ENCODE results near the gene TMCC2. TPM values are rescaled to one million over a fixed set of nuclear protein-coding genes. Genes with fewer than 3 reads are reported as not detected.
A peak's percentile ranks its signal among the peaks of the same experiment; 100 is the strongest.

Gene TMCC2
- total and polyA plus RNA-seq, 2 of the 4 experiments (the other 2 are of a cell fraction): 2.0 to 4.2 TPM

- H3K9me3 ChIP-seq (ENCODE audit: control insufficient read depth, insufficient read depth, low read length): no peaks in the 10 kb centered on the region
- no peak overlapping the region for H4K5ac ChIP-seq (ENCODE audit: low read depth, low read length)
- POLR2A ChIA-PET (ENCODE audit: unreplicated experiment): no interaction called here
- H3K4me1 ChIP-seq (ENCODE audit: control insufficient read depth, insufficient read depth, low read length): peaks cover 26% of the 10 kb centered on the region
- no peak overlapping the region for H4K8ac ChIP-seq (ENCODE audit: low read depth in 2 of 2, low read length in 2 of 2)
- H2AK5ac ChIP-seq (ENCODE audit: low read depth, low read length): 0 out of 2 replicates have a peak overlapping the region, but pooled peaks have one; percentile 59
- BruUV-seq (replicated peaks): no TSS peak
- no peak overlapping the region for H2AK9ac ChIP-seq (replicated peaks; ENCODE audit: low read depth, low read length, poor library complexity)
- H3K56ac ChIP-seq (ENCODE audit: extremely low read depth, insufficient read depth, low read length): no peak overlapping the region
- in situ Hi-C loops (cut with MboI; ENCODE audit: low sequenced_read_pairs) (loop anchor here (25.0 kb wide), 1 partner anchor 454 kb away; no protein-coding TSS in a partner anchor), intact Hi-C loops (cut with micrococcal nuclease) (no loop called here), dilution Hi-C loops (cut with HindIII; ENCODE audit: low sequenced_read_pairs, unreplicated experiment) (no loop called here)
- H3K9ac ChIP-seq (ENCODE audit: low read depth, low read length): no peak overlapping the region
- H3K36me3 ChIP-seq (ENCODE audit: control insufficient read depth, insufficient read depth, low read length): no peaks in the 10 kb centered on the region
- H3K27me3 ChIP-seq (ENCODE audit: control insufficient read depth, insufficient read depth, low read length): no peaks in the 10 kb centered on the region
- H2BK15ac ChIP-seq (ENCODE audit: low read depth, low read length): no peak overlapping the region; the same call in 1 of the 3 replicates
- WGBS, 2 experiments (ENCODE audit: extremely low coverage in 2 of 2, insufficient read length in 1 of 2): 90% methylated on average over 2 of the region's 10 CpGs; no CpG with 5 or more reads in 1 of the 2 experiments
- DNase-seq: no peak
- H3K18ac ChIP-seq (ENCODE audit: low read depth, low read length): no peak overlapping the region
- H3K4ac ChIP-seq (ENCODE audit: low read depth, low read length): peak overlapping the region; percentile 12; the same call in 1 of the 2 replicates
- peaks cover 24% of the 10 kb centered on the region for H3K9me1 ChIP-seq (ENCODE audit: insufficient read depth, low read length)
- H2AFZ ChIP-seq (replicated peaks; ENCODE audit: low read length, poor library complexity): peak overlapping the region; percentile 54
- H3K4me3 ChIP-seq (ENCODE audit: insufficient read depth, low read depth, low read length): no peak overlapping the region
- no peak overlapping the region for H2BK120ac ChIP-seq (ENCODE audit: low read depth, low read length)
- H3K27ac ChIP-seq (ENCODE audit: insufficient read depth, low read length): no peak overlapping the region
- no peak overlapping the region for H2BK5ac ChIP-seq (ENCODE audit: low read depth, low read length, poor library complexity, severe bottlenecking)
- peaks cover 0 to 15% of the 10 kb centered on the region in 2 experiments; a peak in 2 of 4 replicates for H3K79me1 ChIP-seq (ENCODE audit: low read depth in 1 of 2, low read length in 2 of 2)
- H2BK20ac ChIP-seq (ENCODE audit: low read depth, low read length): no peak overlapping the region
- H4K20me1 ChIP-seq (ENCODE audit: insufficient read depth, low read length): no peaks in the 10 kb centered on the region
- no peak overlapping the region for H4K91ac ChIP-seq (ENCODE audit: insufficient read depth, low read depth, low read length)
- no peak overlapping the region; the same call in 1 of the 2 replicates for H3K23ac ChIP-seq (ENCODE audit: low read depth, low read length)
- no peak for ATAC-seq (ENCODE audit: low read depth)
- H3K14ac ChIP-seq (replicated peaks; ENCODE audit: low read depth, low read length): no peak overlapping the region
- TF ChIP-seq NFE2L2 (IDR thresholded peaks at IDR 0.05; ENCODE audit: low read depth, low read length): no peak
- TF ChIP-seq RFX5 (IDR thresholded peaks at IDR 0.05; ENCODE audit: low read depth, low read length): no peak
- no peak for TF ChIP-seq CTCF (conservative IDR thresholded peaks at IDR 0.05; ENCODE audit: low read depth, low read length)
- TF ChIP-seq POLR2A (IDR thresholded peaks at IDR 0.05; ENCODE audit: low read depth, low read length): no peak
- no peak for TF ChIP-seq MAZ (IDR thresholded peaks at IDR 0.05; ENCODE audit: borderline replicate concordance, low read depth, low read length)
- TF ChIP-seq ELK1 (IDR thresholded peaks at IDR 0.05; ENCODE audit: borderline replicate concordance, low read depth, low read length): no peak
- TF ChIP-seq USF2 (IDR thresholded peaks at IDR 0.05; ENCODE audit: low read depth, low read length): no peak
- CTCF ChIA-PET: interaction anchor here (0.6 kb wide), 1 partner anchor 218 kb away, joined by 4 read pairs; no protein-coding TSS in a partner anchor
- no peak overlapping the region for H3K4me2 ChIP-seq (ENCODE audit: low read depth, low read length)
These were observed 39.0 kb downstream of the TMCC2 start for GRCh38 chr1:205266611-205267305.
